ENCODE results near the gene KCTD11.

GRCh38 chr17:7329374-7329996, 22.5 kb upstream of the KCTD11 start:
- TF ChIP-seq CTCF (IDR thresholded peaks at IDR 0.05) (no peak), POLR2AphosphoS5 (IDR thresholded peaks at IDR 0.05; ENCODE audit: low read depth, low read length) (peak; percentile 75; the same call in 1 of the 2 replicates), SIN3A (IDR thresholded peaks at IDR 0.05; ENCODE audit: borderline replicate concordance, insufficient read depth, low read depth, low read length) (peak; percentile 49; the same call in 1 of the 2 replicates), TCF7L2 (IDR thresholded peaks at IDR 0.05; ENCODE audit: low read depth, low read length) (no peak), REST (IDR thresholded peaks at IDR 0.05; ENCODE audit: insufficient read depth in 1 of 2, low read depth in 2 of 2, low read length in 1 of 2) (no peak; a peak in 1 of 4 replicates)
